Osteoblast (primary cell): ENCODE data around the gene ZFHX3. TPM values are rescaled to one million over a fixed set of nuclear protein-coding genes. Genes with fewer than 3 reads are reported as not detected.

Experiments
- DNase-seq: peaks from one replicate; pipeline ENCODE4 v3.0.0; 2011; ENCODE audit warnings: low spot score, mixed read lengths; ENCODE audit not compliant: insufficient read length; ENCODE audit errors: missing footprints
- H2AFZ ChIP-seq: 2 replicates; pipeline ENCODE4 v1.6.0; 2011; ENCODE audit warnings: mild to moderate bottlenecking, low read length
- H3K27ac ChIP-seq: 2 replicates; pipeline ENCODE4 v1.5.1; 2011; ENCODE audit warnings: mild to moderate bottlenecking, low read depth, low read length, moderate library complexity
- H3K27me3 ChIP-seq: 2 replicates; pipeline ENCODE4 v1.6.0; 2012; ENCODE audit warnings: mild to moderate bottlenecking, control low read depth, inconsistent platforms, low read length, moderate library complexity; ENCODE audit not compliant: insufficient read depth
- H3K36me3 ChIP-seq: 2 replicates; pipeline ENCODE4 v1.5.1; 2011; ENCODE audit warnings: mild to moderate bottlenecking, low read length, control low read depth, moderate library complexity; ENCODE audit not compliant: insufficient read depth
- H3K4me1 ChIP-seq: 2 replicates; pipeline ENCODE4 v1.5.1; 2011; ENCODE audit warnings: mild to moderate bottlenecking, low read length, control low read depth, moderate library complexity; ENCODE audit not compliant: insufficient read depth
- H3K4me2 ChIP-seq: 2 replicates; pipeline ENCODE4 v1.6.0; 2011; ENCODE audit warnings: mild to moderate bottlenecking, low read length; ENCODE audit not compliant: insufficient read depth
- H3K4me3 ChIP-seq: fragments of 200-600 bp; sonication (generic); 3 replicates; pipeline ENCODE4 v1.5.1; 2012; ENCODE audit warnings: mild to moderate bottlenecking, low read length, inconsistent platforms; ENCODE audit not compliant: insufficient read depth
- H3K79me2 ChIP-seq: 2 replicates; pipeline ENCODE4 v1.6.0; 2012; ENCODE audit warnings: mild to moderate bottlenecking, low read length, control low read depth, inconsistent platforms; ENCODE audit not compliant: insufficient read depth
- H3K9me3 ChIP-seq: 2 replicates; pipeline ENCODE4 v1.5.1; 2011; ENCODE audit warnings: low read depth, low read length, control low read depth
- H4K20me1 ChIP-seq: 2 replicates; pipeline ENCODE4 v1.6.0; 2012; ENCODE audit warnings: mild to moderate bottlenecking, low read length, control low read depth; ENCODE audit not compliant: insufficient read depth
- CTCF ChIP-seq: IDR thresholded peaks from 2 replicates; pipeline ENCODE4 v1.5.1; 2011; ENCODE audit warnings: mild to moderate bottlenecking, low read depth, low read length, moderate library complexity; ENCODE audit errors: extremely low read depth
- total RNA-seq: library from RNA; depleted of rRNA; stranded (reverse); fragments of >200 nt; gene quantifications from 2 replicates; pipeline ENCODE4 v1.2.3, GENCODE V29; 2012

ZFHX3 gene
- total RNA-seq, 1 donor: 14.5 TPM

GRCh38 chr16:73019457-73020362 is 28.2 kb downstream of the ZFHX3 start:
- Histone ChIP-seq H3K9me3 (no peaks in the 10 kb centered on the region), H3K27ac (peak overlapping the region; percentile 95), H3K4me1 (peaks cover 26% of the 10 kb centered on the region), H3K4me3 (peak overlapping the region; percentile 59), H3K79me2 (peaks cover 89% of the 10 kb centered on the region), H3K27me3 (no peaks in the 10 kb centered on the region), H2AFZ (peak overlapping the region; percentile 39), H3K4me2 (peak overlapping the region; percentile 85), H3K36me3 (no peaks in the 10 kb centered on the region), H4K20me1 (peaks cover 61% of the 10 kb centered on the region)
- TF ChIP-seq CTCF: no peak
- DNase-seq: peak; percentile 95

GRCh38 chr16:73018821-73019456 is 29.0 kb downstream of the ZFHX3 start:
- Histone ChIP-seq H3K27me3 (no peaks in the 10 kb centered on the region), H4K20me1 (peaks cover 62% of the 10 kb centered on the region), H3K79me2 (peaks cover 87% of the 10 kb centered on the region), H3K27ac (peak overlapping the region; percentile 95), H3K36me3 (no peaks in the 10 kb centered on the region), H2AFZ (no peak overlapping the region), H3K4me1 (peaks cover 26% of the 10 kb centered on the region), H3K4me2 (peak overlapping the region; percentile 85), H3K9me3 (no peaks in the 10 kb centered on the region), H3K4me3 (peak overlapping the region; percentile 59)
- no peak for DNase-seq
- no peak for TF ChIP-seq CTCF

DNA sequence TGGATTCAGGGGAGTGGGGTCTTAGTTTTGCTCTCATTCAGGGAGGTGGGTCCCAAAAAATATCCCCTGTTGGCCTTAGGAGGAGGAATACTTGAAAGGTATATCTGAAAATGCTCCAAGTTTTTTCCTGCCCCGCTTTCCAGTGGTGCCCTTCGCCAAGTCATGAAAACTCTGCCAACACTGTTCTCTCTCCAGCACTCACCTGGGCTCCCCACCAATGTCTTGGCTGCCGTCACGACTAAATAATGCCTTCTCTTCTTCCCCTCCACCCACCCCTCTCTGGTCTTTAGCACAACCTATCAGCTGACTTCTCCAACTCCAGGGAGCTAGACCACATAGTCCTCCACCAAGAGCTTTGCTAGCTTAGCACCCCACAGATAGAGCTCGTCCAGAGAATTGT is 30.6 kb downstream of the ZFHX3 start:
- Histone ChIP-seq H4K20me1 (peaks cover 66% of the 10 kb centered on the region), H3K4me1 (peaks cover 26% of the 10 kb centered on the region), H3K36me3 (no peaks in the 10 kb centered on the region), H3K4me2 (no peak overlapping the region), H2AFZ (no peak overlapping the region), H3K79me2 (peaks cover 89% of the 10 kb centered on the region), H3K9me3 (no peaks in the 10 kb centered on the region), H3K4me3 (no peak overlapping the region), H3K27me3 (no peaks in the 10 kb centered on the region), H3K27ac (no peak overlapping the region)
- no peak for TF ChIP-seq CTCF
- DNase-seq: no peak

DNA sequence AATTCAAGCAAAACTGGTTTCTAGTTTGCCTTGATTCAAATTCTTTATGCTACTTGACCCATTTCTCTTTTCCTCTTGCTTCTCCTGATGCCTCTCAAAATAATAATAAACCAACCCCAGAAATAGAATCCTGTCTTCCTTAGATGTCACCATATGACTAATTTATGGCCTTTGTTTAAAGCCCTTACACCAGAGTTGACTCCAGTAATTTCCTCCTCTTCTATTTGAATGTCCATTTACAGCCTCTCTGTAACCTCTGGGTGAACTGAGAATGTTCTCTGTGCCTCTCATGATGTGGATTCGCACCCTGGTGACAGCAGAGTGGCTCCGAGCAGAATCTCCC is 31.5 kb downstream of the ZFHX3 start:
- peaks cover 91% of the 10 kb centered on the region for H3K79me2 ChIP-seq
- no peak overlapping the region for H3K27ac ChIP-seq
- H3K4me1 ChIP-seq: peaks cover 26% of the 10 kb centered on the region
- H3K4me3 ChIP-seq: no peak overlapping the region
- no peaks in the 10 kb centered on the region for H3K36me3 ChIP-seq
- no peak overlapping the region for H3K4me2 ChIP-seq
- peaks cover 69% of the 10 kb centered on the region for H4K20me1 ChIP-seq
- no peaks in the 10 kb centered on the region for H3K9me3 ChIP-seq
- TF ChIP-seq CTCF: no peak
- H2AFZ ChIP-seq: no peak overlapping the region
- no peak for DNase-seq
- no peaks in the 10 kb centered on the region for H3K27me3 ChIP-seq
